H9 (cell line): ENCODE data around the gene MYO15B. TPM values are rescaled to one million over a fixed set of nuclear protein-coding genes. Genes with fewer than 3 reads are reported as not detected.

Experiments
- DNase-seq: peaks from one replicate; pipeline ENCODE4 v3.0.0-alpha.2; 2017
- H2AFZ ChIP-seq: one replicate; pipeline ENCODE4 v1.6.1; 2013; ENCODE audit warnings: mild to moderate bottlenecking, low read length, control low read depth, moderate library complexity
- H2AK5ac ChIP-seq: 2 replicates; pipeline ENCODE4 v1.6.1; 2013; ENCODE audit warnings: low read length, control low read depth, mixed read lengths; ENCODE audit not compliant: insufficient read length
- H2BK120ac ChIP-seq: one replicate; pipeline ENCODE4 v1.6.1; 2013; ENCODE audit warnings: low read depth, mild to moderate bottlenecking, low read length, control low read depth, inconsistent platforms; ENCODE audit not compliant: poor library complexity, severe bottlenecking
- H2BK12ac ChIP-seq: 2 replicates; pipeline ENCODE4 v1.6.1; 2013; ENCODE audit warnings: low read length, control low read depth, mixed read lengths, low read depth; ENCODE audit not compliant: insufficient read length
- H2BK15ac ChIP-seq: 2 replicates; pipeline ENCODE4 v1.6.1; 2013; ENCODE audit warnings: low read depth, low read length, control low read depth
- H2BK20ac ChIP-seq: one replicate; pipeline ENCODE4 v1.6.1; 2013; ENCODE audit warnings: low read depth, mild to moderate bottlenecking, low read length, control low read depth, inconsistent platforms; ENCODE audit not compliant: poor library complexity, severe bottlenecking
- H2BK5ac ChIP-seq: 2 replicates; pipeline ENCODE4 v1.6.1; 2013; ENCODE audit warnings: low read length, control low read depth, mixed read lengths; ENCODE audit not compliant: insufficient read length
- H3K14ac ChIP-seq: 2 replicates; pipeline ENCODE4 v1.6.1; 2013; ENCODE audit warnings: low read length, control low read depth; ENCODE audit not compliant: insufficient read depth
- H3K18ac ChIP-seq: 2 replicates; pipeline ENCODE4 v1.6.1; 2013; ENCODE audit warnings: low read depth, mild to moderate bottlenecking, mixed read lengths, low read length, control low read depth; ENCODE audit not compliant: insufficient read length
- H3K23ac ChIP-seq: 2 replicates; pipeline ENCODE4 v1.6.1; 2013; ENCODE audit warnings: low read length, control low read depth, mixed read lengths, low read depth; ENCODE audit not compliant: insufficient read length
- H3K23me2 ChIP-seq: 2 replicates; pipeline ENCODE4 v1.6.1; 2013; ENCODE audit warnings: low read depth, mild to moderate bottlenecking, mixed read lengths, low read length, control low read depth; ENCODE audit not compliant: insufficient read length, poor library complexity, severe bottlenecking
- H3K27ac ChIP-seq: 2 replicates; pipeline ENCODE4 v1.5.1; 2013; ENCODE audit warnings: low read length, control low read depth, mixed read lengths, low read depth; ENCODE audit not compliant: insufficient read length
- H3K27me3 ChIP-seq: 2 replicates; pipeline ENCODE4 v1.6.1; 2013; ENCODE audit warnings: low read length, control low read depth, inconsistent platforms; ENCODE audit not compliant: insufficient read depth
- H3K4ac ChIP-seq: 2 replicates; pipeline ENCODE4 v1.6.1; 2013; ENCODE audit warnings: low read depth, mild to moderate bottlenecking, control low read depth, inconsistent platforms, low read length, moderate library complexity
- H3K4me1 ChIP-seq: 2 replicates; pipeline ENCODE4 v1.6.1; 2013; ENCODE audit warnings: low read length, control low read depth, inconsistent platforms; ENCODE audit not compliant: insufficient read depth
- H3K4me2 ChIP-seq: 2 replicates; pipeline ENCODE4 v1.6.1; 2013; ENCODE audit warnings: low read length, control low read depth, mixed read lengths; ENCODE audit not compliant: insufficient read length, insufficient read depth
- H3K56ac ChIP-seq: 2 replicates; pipeline ENCODE4 v1.6.1; 2013; ENCODE audit warnings: low read depth, mild to moderate bottlenecking, mixed read lengths, low read length, control low read depth; ENCODE audit not compliant: insufficient read length
- H3K79me1 ChIP-seq: 2 replicates; pipeline ENCODE4 v1.6.1; 2013; ENCODE audit warnings: low read depth, mild to moderate bottlenecking, moderate library complexity, low read length, control low read depth, inconsistent platforms; ENCODE audit not compliant: insufficient read depth, poor library complexity, severe bottlenecking
- H3K79me2 ChIP-seq: 2 replicates; pipeline ENCODE4 v1.6.1; 2013; ENCODE audit warnings: low read length, control low read depth, inconsistent platforms; ENCODE audit not compliant: insufficient read depth
- H3K9ac ChIP-seq: 2 replicates; pipeline ENCODE4 v1.6.1; 2013; ENCODE audit warnings: low read length, control low read depth, mixed read lengths; ENCODE audit not compliant: insufficient read length; ENCODE audit errors: extremely low read depth
- H3K9me3 ChIP-seq: one replicate; pipeline ENCODE4 v1.6.1; 2013; ENCODE audit warnings: low read depth, low read length, inconsistent platforms; ENCODE audit not compliant: control insufficient read depth
- H3T11ph ChIP-seq: one replicate; pipeline ENCODE4 v1.6.1; 2013; ENCODE audit warnings: mild to moderate bottlenecking, low read length, control low read depth, inconsistent platforms
- H4K20me1 ChIP-seq: one replicate; pipeline ENCODE4 v1.6.1; 2013; ENCODE audit not compliant: control insufficient read depth, insufficient read length, insufficient read depth
- H4K5ac ChIP-seq: 2 replicates; pipeline ENCODE4 v1.6.1; 2013; ENCODE audit warnings: low read depth, mild to moderate bottlenecking, mixed read lengths, low read length, control low read depth; ENCODE audit not compliant: insufficient read length
- H4K8ac ChIP-seq: replicated peaks from 2 replicates; pipeline ENCODE4 v1.6.1; 2013; ENCODE audit warnings: low read length, control low read depth, mixed read lengths, low read depth; ENCODE audit not compliant: insufficient read length
- H4K91ac ChIP-seq: 2 replicates; pipeline ENCODE4 v1.6.1; 2013; ENCODE audit warnings: low read depth, mild to moderate bottlenecking, moderate library complexity, mixed read lengths, low read length, control low read depth; ENCODE audit not compliant: insufficient read length
- H3K27ac Mint-ChIP-seq, 3 experiments: 2 replicates in 2 of 3; 3 replicates in 1 of 3; pipeline ENCODE4 v1.8.0; 2020 to 2021; ENCODE audit warnings: mixed read lengths in 3 of 3, mild to moderate bottlenecking in 1 of 3, moderate library complexity in 1 of 3
- H3K27me3 Mint-ChIP-seq: 2 replicates; pipeline ENCODE4 v1.8.0; 2021; ENCODE audit warnings: low read depth, mild to moderate bottlenecking, moderate library complexity, mixed read lengths
- H3K36me3 Mint-ChIP-seq, 3 experiments: 2 replicates in 2 of 3; 3 replicates in 1 of 3; pipeline ENCODE4 v1.8.0; 2020 to 2021; ENCODE audit warnings: low read depth in 3 of 3, mixed read lengths in 3 of 3; ENCODE audit not compliant: insufficient read depth in 1 of 3
- H3K4me1 Mint-ChIP-seq, 2 experiments: 2 replicates each; pipeline ENCODE4 v1.8.0; 2020; ENCODE audit warnings: mixed read lengths in 2 of 2
- H3K4me3 Mint-ChIP-seq, 2 experiments: 2 replicates in 1 of 2; 3 replicates in 1 of 2; pipeline ENCODE4 v1.8.0; 2020 to 2021; ENCODE audit warnings: mild to moderate bottlenecking in 2 of 2, mixed read lengths in 2 of 2, moderate library complexity in 1 of 2
- H3K9me3 Mint-ChIP-seq, 2 experiments: 2 replicates in 1 of 2; 3 replicates in 1 of 2; pipeline ENCODE4 v1.8.0; 2020; ENCODE audit warnings: mild to moderate bottlenecking in 2 of 2, mixed read lengths in 2 of 2, moderate library complexity in 1 of 2
- WGBS: extraction: QIAGEN DNeasy Blood & Tissue Kit; methylation state at CpG from one replicate; pipeline ENCODE4 v1.1.7; 2013; ENCODE audit warnings: missing lambda C conversion rate, low lambda C conversion rate, mixed read lengths; ENCODE audit not compliant: insufficient read length; ENCODE audit errors: extremely low coverage; 5-methylcytosine and 5-hydroxymethylcytosine counted together
- total RNA-seq: library from RNA; stranded (reverse); gene quantifications from 2 replicates; pipeline ENCODE4 v1.2.1, GENCODE V29; 2021
- TF ChIP-seq, protein P1 (sequence below): fragments of 200-600 bp; sonication (generic); conservative IDR thresholded peaks from 3 replicates; pipeline ENCODE4 v1.8.0; 2021; ENCODE audit warnings: antibody characterized with exemption, mild to moderate bottlenecking

MYO15B gene
- total RNA-seq, 1 experiment from 2014 or later = 41.9 TPM

DNA sequence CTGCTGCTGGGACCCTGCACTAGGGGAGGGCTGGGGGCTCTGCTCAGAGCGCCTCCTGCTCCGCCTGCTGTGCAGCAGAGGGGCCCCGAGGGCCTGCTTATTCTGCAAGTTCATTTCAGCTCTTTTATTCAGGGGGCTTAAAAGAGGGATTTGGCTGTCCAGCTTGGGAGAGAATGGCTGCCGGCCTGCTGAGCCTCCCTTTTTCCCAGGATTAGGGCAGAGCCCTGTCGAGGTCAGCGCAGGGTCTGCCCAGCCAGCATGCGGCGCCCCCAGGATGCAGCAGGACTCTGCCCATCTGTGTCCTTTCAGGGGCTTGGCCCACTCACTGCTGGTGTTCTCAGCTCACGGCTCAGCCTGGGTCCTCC, 46.8 kb downstream of the MYO15B start:
- H3K4me3 Mint-ChIP-seq = no peak overlapping the region
- Histone ChIP-seq H3K79me2 (no peaks in the 10 kb centered on the region), H2AK5ac (no peak overlapping the region), H3T11ph (no peak overlapping the region), H3K23me2 (no peaks in the 10 kb centered on the region), H3K23ac (no peak overlapping the region), H2BK15ac (no peak overlapping the region), H3K27ac (no peak overlapping the region), H3K14ac (no peak overlapping the region; the same call in 1 of the 2 replicates), H3K56ac (no peak overlapping the region), H2BK5ac (no peak overlapping the region), H2BK20ac (no peak overlapping the region), H3K18ac (no peak overlapping the region), H2BK12ac (no peak overlapping the region), H2AFZ (no peak overlapping the region), H4K8ac (no peak overlapping the region), H3K4ac (no peak overlapping the region), H3K4me1 (no peaks in the 10 kb centered on the region; the same call in 1 of the 2 replicates), H2BK120ac (no peak overlapping the region), H3K27me3 (no peaks in the 10 kb centered on the region), H3K9ac (no peak overlapping the region), H3K79me1 (no peaks in the 10 kb centered on the region), H4K91ac (no peak overlapping the region), H4K5ac (no peak overlapping the region), H3K9me3 (no peaks in the 10 kb centered on the region), H3K4me2 (no peak overlapping the region), H4K20me1 (no peaks in the 10 kb centered on the region)
- H3K27ac Mint-ChIP-seq = no peak overlapping the region
- WGBS = no CpG with 5 or more reads among the region's 9 CpGs
- no peaks in the 10 kb centered on the region for H3K27me3 Mint-ChIP-seq
- no peak for DNase-seq
- no peaks in the 10 kb centered on the region for H3K9me3 Mint-ChIP-seq
- H3K36me3 Mint-ChIP-seq = peaks cover 0 to 4% (median 0%) of the 10 kb centered on the region in 3 experiments; a peak in 1 of 7 replicates
- TF ChIP-seq, protein P1, sequence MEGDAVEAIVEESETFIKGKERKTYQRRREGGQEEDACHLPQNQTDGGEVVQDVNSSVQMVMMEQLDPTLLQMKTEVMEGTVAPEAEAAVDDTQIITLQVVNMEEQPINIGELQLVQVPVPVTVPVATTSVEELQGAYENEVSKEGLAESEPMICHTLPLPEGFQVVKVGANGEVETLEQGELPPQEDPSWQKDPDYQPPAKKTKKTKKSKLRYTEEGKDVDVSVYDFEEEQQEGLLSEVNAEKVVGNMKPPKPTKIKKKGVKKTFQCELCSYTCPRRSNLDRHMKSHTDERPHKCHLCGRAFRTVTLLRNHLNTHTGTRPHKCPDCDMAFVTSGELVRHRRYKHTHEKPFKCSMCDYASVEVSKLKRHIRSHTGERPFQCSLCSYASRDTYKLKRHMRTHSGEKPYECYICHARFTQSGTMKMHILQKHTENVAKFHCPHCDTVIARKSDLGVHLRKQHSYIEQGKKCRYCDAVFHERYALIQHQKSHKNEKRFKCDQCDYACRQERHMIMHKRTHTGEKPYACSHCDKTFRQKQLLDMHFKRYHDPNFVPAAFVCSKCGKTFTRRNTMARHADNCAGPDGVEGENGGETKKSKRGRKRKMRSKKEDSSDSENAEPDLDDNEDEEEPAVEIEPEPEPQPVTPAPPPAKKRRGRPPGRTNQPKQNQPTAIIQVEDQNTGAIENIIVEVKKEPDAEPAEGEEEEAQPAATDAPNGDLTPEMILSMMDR = no peak
- peaks cover 16 to 24% of the 10 kb centered on the region in 2 experiments for H3K4me1 Mint-ChIP-seq
